Epithelial cell of esophagus (primary cell): Measurements from ENCODE around the gene GRIK2.

Experiments
- DNase-seq: peaks from one replicate; pipeline ENCODE4 v3.0.0; 2010; ENCODE audit warnings: low read depth
- H3K4me3 ChIP-seq: 2 replicates; pipeline ENCODE4 v1.5.1; 2011; ENCODE audit warnings: mild to moderate bottlenecking, low read length, control low read depth
- CTCF ChIP-seq: IDR thresholded peaks from 2 replicates; pipeline ENCODE4 v1.5.1; 2011; ENCODE audit warnings: low read depth, mild to moderate bottlenecking, low read length, control low read depth, inconsistent platforms; ENCODE audit not compliant: insufficient read depth; ENCODE audit errors: missing control alignments

GRIK2 gene

DNA sequence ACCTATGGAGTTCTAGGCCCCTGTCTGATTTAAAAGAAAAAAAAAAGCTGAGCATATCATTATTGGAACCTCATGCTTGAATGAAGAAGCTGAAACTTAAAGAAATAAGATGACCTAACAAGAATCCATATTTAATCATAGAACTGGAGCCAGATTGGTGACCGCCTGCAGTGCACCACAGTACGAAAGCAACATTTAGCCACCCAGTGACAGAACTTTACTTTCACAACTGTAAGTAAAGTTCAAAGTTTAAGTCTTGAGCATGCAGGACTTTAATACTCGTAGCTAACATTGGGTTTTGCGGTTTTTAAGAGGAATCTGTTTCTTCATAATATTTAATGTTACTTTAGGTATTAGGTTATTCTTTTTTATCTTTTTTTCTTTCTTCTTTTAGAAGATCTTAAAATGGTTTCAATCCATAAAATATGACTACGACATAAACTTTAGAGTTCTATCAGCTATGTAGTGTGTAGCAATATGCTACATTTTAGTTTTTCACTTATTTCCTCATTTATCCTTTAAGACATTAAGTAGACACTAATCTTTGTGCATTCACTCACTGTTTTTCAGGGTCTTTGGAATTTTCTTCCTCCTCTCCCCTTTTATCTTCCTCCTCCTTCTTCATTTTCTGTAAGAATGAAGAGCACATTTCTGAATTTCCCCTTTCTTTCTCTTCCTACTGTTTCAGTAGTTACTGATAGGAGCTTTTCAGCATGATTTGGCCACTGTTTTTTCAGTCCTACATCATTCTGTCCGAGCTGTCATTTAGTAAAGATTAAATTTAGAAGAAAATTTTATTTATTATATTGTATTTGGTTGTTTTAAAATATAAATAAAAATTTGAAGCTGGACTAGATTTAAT is 514.1 kb downstream of the GRIK2 start:
- TF ChIP-seq CTCF = no peak
- DNase-seq = no peak
- H3K4me3 ChIP-seq = no peak overlapping the region

- H3K4me3 ChIP-seq = no peak overlapping the region
- DNase-seq = no peak
- no peak for TF ChIP-seq CTCF
Observed at GRCh38 chr6:101909366-101909765, 515.9 kb downstream of the GRIK2 start.

GRCh38 chr6:101912311-101912710 is 518.8 kb downstream of the GRIK2 start:
- TF ChIP-seq CTCF = no peak
- no peak for DNase-seq
- H3K4me3 ChIP-seq = no peak overlapping the region

DNA sequence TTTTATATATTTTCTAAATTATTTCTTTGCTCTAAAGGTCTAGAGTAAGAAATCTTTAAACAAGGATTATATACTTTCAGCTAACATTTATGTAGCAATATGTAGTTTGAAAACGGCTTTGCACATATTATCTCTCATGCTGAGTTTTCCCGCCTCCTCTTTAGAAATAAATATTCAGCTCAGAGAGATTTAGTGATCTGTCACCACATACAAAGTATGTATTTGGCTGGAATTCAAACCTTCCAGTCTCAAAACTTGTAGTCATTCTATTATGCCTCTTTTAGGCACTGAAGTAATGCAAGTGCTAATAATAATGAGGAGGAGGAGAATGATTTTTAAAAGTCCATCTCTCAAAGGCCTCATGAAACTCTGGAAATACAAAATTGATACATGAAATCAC is 525.0 kb downstream of the GRIK2 start:
- TF ChIP-seq CTCF = no peak

GRCh38 chr6:101921829-101922450 is 528.4 kb downstream of the GRIK2 start:
- no peak for TF ChIP-seq CTCF
- no peak overlapping the region for H3K4me3 ChIP-seq
- no peak for DNase-seq

More for the DNA sequence above, 525.0 kb downstream of the GRIK2 start:
- no peak overlapping the region for H3K4me3 ChIP-seq
- DNase-seq = no peak

DNA sequence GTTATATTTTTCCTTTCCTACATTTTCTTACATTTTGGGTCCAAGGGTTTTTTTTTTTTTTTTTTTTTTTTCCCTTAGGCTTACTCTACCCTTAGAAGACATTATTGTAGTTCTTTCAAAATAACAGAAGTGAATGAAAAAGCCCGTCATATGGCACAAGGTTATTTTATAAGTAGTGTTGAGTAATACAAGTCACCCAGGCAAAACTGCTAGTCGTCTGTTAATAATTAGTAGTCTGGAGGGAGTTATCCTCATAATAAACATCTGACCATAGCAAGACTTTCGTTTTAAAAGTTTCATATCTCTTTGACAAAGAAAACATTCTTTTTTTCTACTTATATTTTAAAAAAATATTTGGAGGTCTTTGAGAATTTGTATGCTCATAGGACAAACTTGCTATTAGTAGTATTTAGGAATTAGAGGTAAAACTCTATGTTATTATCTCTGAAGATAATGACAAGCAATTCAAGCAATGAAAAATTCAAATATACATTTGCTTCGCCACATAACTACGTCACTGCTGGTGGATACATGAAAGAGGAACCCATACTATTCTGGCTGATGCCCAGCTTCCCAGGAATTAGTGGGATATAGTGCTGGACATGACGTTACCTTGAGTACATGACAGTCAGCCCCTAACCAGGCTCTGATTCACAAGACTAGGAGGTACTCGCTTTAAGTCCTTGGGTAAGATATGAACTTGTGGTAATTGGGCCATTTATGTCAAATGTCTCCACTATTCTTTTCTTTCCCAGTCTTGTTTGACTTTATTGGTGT is 532.8 kb downstream of the GRIK2 start:
- no peak for TF ChIP-seq CTCF
- no peak overlapping the region for H3K4me3 ChIP-seq
- DNase-seq = no peak
